ENCODE results near the gene SFXN4. TPM values are rescaled to one million over a fixed set of nuclear protein-coding genes. Genes with fewer than 3 reads are reported as not detected.

SFXN4 gene
- total and polyA plus RNA-seq, 4 donors = 12.4 to 34.1 (median 24.1) TPM

DNA sequence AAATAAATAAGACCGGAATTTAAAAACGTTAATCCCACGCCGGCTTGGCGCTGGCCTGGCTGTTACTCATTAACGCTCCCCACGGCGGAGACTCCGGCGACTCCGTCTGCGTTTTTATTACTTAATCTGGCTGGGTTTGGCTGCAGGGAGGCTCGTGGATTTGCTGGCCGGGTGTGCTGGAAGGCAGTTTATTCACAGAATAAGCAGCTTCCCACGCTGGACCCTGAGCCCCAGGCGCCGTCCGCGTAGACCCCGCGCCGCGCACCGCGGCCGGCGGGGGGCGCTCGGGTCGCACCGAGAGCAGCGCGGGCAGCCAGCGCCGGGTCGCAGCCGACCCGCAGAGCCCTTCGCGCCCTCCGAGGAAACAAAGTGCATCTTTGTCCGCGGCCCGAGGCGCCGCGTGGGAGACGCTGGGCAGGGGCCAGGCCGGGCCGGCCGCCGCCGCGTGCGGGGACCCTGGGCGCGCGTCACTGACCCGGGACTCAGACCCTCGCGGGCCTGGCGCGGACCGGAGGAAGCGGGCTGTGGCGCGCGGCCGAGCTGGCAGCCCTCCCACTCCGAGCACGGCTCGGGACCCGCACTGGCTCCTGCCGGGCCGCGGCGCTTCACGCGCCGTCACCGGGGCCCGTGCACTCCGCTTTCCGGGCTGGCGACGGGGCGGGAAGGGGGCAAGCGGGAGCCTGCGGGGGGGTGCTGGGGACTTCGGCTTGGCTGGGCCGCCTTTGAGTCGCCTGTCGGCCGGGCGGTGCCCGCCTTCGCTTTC, 41.3 kb upstream of the SFXN4 start:
- Histone ChIP-seq H3K27me3 (ENCODE audit: control insufficient read depth in 4 of 4, insufficient read depth in 4 of 4, low read length in 3 of 4) (no peaks in the 10 kb centered on the region), H3K9ac (ENCODE audit: low read depth in 1 of 2, low read length in 2 of 2) (peak overlapping the region; percentile 68 to 69), H3K4me3 (ENCODE audit: low read depth in 1 of 3, low read length in 3 of 3) (peak overlapping the region; percentile 46 to 89 (median 54)), H3K4me1 (ENCODE audit: control insufficient read depth in 4 of 4, insufficient read depth in 4 of 4, low read length in 3 of 4) (peaks cover 0 to 30% (median 22%) of the 10 kb centered on the region in 4 donors), H3K27ac (ENCODE audit: low read depth in 1 of 2, low read length in 2 of 2) (peak overlapping the region; percentile 92 to 95), H3K36me3 (ENCODE audit: control insufficient read depth in 4 of 4, insufficient read depth in 3 of 4, low read depth in 1 of 4, low read length in 3 of 4) (no peaks in the 10 kb centered on the region), H3K9me3 (ENCODE audit: control insufficient read depth in 4 of 4, low read length in 3 of 4) (no peaks in the 10 kb centered on the region)
- under 1% methylated on average over 97 of the region's 97 CpGs for WGBS
- TF ChIP-seq EGR1 (IDR thresholded peaks at IDR 0.05; ENCODE audit: low read depth in 2 of 2) = no peak
- TF ChIP-seq, protein P1, sequence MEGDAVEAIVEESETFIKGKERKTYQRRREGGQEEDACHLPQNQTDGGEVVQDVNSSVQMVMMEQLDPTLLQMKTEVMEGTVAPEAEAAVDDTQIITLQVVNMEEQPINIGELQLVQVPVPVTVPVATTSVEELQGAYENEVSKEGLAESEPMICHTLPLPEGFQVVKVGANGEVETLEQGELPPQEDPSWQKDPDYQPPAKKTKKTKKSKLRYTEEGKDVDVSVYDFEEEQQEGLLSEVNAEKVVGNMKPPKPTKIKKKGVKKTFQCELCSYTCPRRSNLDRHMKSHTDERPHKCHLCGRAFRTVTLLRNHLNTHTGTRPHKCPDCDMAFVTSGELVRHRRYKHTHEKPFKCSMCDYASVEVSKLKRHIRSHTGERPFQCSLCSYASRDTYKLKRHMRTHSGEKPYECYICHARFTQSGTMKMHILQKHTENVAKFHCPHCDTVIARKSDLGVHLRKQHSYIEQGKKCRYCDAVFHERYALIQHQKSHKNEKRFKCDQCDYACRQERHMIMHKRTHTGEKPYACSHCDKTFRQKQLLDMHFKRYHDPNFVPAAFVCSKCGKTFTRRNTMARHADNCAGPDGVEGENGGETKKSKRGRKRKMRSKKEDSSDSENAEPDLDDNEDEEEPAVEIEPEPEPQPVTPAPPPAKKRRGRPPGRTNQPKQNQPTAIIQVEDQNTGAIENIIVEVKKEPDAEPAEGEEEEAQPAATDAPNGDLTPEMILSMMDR (IDR thresholded peaks at IDR 0.05; ENCODE audit: low read depth, low read length, missing input control) = peak; percentile 71
- TF ChIP-seq RAD21 (IDR thresholded peaks at IDR 0.05) = peak; percentile 7 to 18
- TF ChIP-seq, protein P2, sequence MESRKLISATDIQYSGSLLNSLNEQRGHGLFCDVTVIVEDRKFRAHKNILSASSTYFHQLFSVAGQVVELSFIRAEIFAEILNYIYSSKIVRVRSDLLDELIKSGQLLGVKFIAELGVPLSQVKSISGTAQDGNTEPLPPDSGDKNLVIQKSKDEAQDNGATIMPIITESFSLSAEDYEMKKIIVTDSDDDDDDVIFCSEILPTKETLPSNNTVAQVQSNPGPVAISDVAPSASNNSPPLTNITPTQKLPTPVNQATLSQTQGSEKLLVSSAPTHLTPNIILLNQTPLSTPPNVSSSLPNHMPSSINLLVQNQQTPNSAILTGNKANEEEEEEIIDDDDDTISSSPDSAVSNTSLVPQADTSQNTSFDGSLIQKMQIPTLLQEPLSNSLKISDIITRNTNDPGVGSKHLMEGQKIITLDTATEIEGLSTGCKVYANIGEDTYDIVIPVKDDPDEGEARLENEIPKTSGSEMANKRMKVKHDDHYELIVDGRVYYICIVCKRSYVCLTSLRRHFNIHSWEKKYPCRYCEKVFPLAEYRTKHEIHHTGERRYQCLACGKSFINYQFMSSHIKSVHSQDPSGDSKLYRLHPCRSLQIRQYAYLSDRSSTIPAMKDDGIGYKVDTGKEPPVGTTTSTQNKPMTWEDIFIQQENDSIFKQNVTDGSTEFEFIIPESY (IDR thresholded peaks at IDR 0.05) = no peak
- TF ChIP-seq HNF4A (conservative IDR thresholded peaks at IDR 0.05) = peak in 1 of 2 donors; percentile 9
- peak; percentile 78 for DNase-seq (ENCODE audit: low spot score)

DNA sequence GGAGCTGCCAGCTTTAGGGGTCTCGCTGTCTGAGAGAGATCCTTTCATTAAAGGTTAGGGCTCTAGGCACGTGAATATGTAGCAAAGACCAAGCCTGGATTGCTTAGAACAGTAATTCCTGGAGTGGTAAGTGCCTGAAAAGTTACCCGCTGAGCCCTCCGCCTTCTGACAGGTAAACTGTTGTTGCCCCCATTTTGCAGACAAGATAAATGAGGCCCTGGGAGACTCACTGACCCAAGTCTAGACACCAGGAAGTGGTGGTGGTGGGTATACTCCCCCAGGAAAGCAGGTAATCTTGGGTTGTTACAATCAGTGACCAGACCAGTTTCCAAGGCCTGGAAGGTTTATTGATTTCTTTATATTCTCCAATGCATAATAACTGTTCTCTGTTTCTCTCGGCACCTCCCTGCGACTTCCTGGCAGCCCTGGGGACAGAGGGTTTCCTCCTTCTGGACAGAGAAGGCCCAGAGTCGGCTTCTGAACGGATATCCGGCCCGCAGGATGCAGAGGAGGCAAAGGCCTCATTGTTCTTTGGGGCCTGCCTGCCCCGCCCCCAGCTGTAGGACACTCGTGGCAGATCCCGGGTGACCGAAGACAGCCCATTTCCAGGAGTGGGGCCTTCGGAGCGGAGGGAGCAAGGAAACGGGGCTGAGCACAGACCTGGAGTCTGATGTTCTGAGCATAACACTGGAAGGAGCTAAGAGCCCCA, 40.5 kb upstream of the SFXN4 start:
- peak overlapping the region; percentile 46 to 89 (median 54) for H3K4me3 ChIP-seq (ENCODE audit: low read depth in 1 of 3, low read length in 3 of 3)
- no peaks in the 10 kb centered on the region for H3K9me3 ChIP-seq (ENCODE audit: control insufficient read depth in 4 of 4, low read length in 3 of 4)
- H3K4me1 ChIP-seq (ENCODE audit: control insufficient read depth in 4 of 4, insufficient read depth in 4 of 4, low read length in 3 of 4) = peaks cover 0 to 30% (median 22%) of the 10 kb centered on the region in 4 donors
- TF ChIP-seq HNF4G (IDR thresholded peaks at IDR 0.05) = no peak
- TF ChIP-seq RXRA (IDR thresholded peaks at IDR 0.05) = no peak
- TF ChIP-seq RAD21 (IDR thresholded peaks at IDR 0.05) = peak in 1 of 2 donors; percentile 8
- peak; percentile 83 for TF ChIP-seq NR2F2 (IDR thresholded peaks at IDR 0.05)
- TF ChIP-seq FOXA1 (IDR thresholded peaks at IDR 0.05) = no peak
- peak; percentile 72 to 80 for TF ChIP-seq GABPA (IDR thresholded peaks at IDR 0.05 in 1 of 2, conservative IDR thresholded peaks at IDR 0.05 in 1 of 2)
- TF ChIP-seq SP1 (IDR thresholded peaks at IDR 0.05) = peak; percentile 63
- 33% methylated on average over 17 of the region's 17 CpGs for WGBS
- peak overlapping the region; percentile 68 to 69 for H3K9ac ChIP-seq (ENCODE audit: low read depth in 1 of 2, low read length in 2 of 2)
- H3K27me3 ChIP-seq (ENCODE audit: control insufficient read depth in 4 of 4, insufficient read depth in 4 of 4, low read length in 3 of 4) = no peaks in the 10 kb centered on the region
- H3K36me3 ChIP-seq (ENCODE audit: control insufficient read depth in 4 of 4, insufficient read depth in 3 of 4, low read depth in 1 of 4, low read length in 3 of 4) = no peaks in the 10 kb centered on the region
- H3K27ac ChIP-seq (ENCODE audit: low read depth in 1 of 2, low read length in 2 of 2) = peak overlapping the region; percentile 92 to 95
- peak; percentile 50 for DNase-seq (ENCODE audit: low spot score)

DNA sequence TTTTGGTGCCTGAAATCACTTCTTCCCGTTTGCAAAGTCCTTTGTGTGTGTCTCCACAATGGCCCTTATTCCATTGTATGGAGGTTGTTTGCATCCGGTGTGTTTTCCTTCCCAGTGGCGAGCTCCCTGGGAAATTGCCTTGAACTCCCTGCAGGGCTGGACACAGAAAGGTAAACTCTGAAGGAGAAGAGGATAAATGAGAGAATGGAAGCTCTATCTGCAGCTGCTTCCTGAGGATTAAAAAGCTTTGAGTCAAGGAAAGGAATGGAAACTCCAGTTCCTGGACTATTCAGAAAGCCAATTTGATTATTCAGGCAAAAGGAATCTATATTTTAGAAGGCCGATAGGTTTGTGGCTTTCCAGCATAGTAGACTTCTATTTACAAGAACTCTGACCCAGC, 37.5 kb upstream of the SFXN4 start:
- WGBS = 63% methylated on average over 4 of the region's 4 CpGs
- Histone ChIP-seq H3K27me3 (ENCODE audit: control insufficient read depth in 4 of 4, insufficient read depth in 4 of 4, low read length in 3 of 4) (no peaks in the 10 kb centered on the region), H3K4me3 (ENCODE audit: low read depth in 1 of 3, low read length in 3 of 3) (no peak overlapping the region), H3K27ac (ENCODE audit: low read depth in 1 of 2, low read length in 2 of 2) (no peak overlapping the region), H3K4me1 (ENCODE audit: control insufficient read depth in 4 of 4, insufficient read depth in 4 of 4, low read length in 3 of 4) (peaks cover 0 to 13% (median 10%) of the 10 kb centered on the region in 4 donors), H3K36me3 (ENCODE audit: control insufficient read depth in 4 of 4, insufficient read depth in 3 of 4, low read depth in 1 of 4, low read length in 3 of 4) (no peaks in the 10 kb centered on the region), H3K9me3 (ENCODE audit: control insufficient read depth in 4 of 4, low read length in 3 of 4) (no peaks in the 10 kb centered on the region), H3K9ac (ENCODE audit: low read depth in 1 of 2, low read length in 2 of 2) (no peak overlapping the region)
- no peak for DNase-seq (ENCODE audit: low spot score)
- TF ChIP-seq FOXA2 (IDR thresholded peaks at IDR 0.05) (no peak), TAF1 (conservative IDR thresholded peaks at IDR 0.05) (no peak), GABPA (IDR thresholded peaks at IDR 0.05 in 1 of 2, conservative IDR thresholded peaks at IDR 0.05 in 1 of 2) (no peak), HNF4G (IDR thresholded peaks at IDR 0.05) (no peak), JUND (IDR thresholded peaks at IDR 0.05) (no peak), NR2F2 (IDR thresholded peaks at IDR 0.05) (no peak), FOXA1 (IDR thresholded peaks at IDR 0.05) (no peak)
- TF ChIP-seq, protein P3, sequence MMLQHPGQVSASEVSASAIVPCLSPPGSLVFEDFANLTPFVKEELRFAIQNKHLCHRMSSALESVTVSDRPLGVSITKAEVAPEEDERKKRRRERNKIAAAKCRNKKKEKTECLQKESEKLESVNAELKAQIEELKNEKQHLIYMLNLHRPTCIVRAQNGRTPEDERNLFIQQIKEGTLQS (IDR thresholded peaks at IDR 0.05) = no peak
- TF ChIP-seq, protein P2 (IDR thresholded peaks at IDR 0.05) = no peak
- TF ChIP-seq, protein P4, sequence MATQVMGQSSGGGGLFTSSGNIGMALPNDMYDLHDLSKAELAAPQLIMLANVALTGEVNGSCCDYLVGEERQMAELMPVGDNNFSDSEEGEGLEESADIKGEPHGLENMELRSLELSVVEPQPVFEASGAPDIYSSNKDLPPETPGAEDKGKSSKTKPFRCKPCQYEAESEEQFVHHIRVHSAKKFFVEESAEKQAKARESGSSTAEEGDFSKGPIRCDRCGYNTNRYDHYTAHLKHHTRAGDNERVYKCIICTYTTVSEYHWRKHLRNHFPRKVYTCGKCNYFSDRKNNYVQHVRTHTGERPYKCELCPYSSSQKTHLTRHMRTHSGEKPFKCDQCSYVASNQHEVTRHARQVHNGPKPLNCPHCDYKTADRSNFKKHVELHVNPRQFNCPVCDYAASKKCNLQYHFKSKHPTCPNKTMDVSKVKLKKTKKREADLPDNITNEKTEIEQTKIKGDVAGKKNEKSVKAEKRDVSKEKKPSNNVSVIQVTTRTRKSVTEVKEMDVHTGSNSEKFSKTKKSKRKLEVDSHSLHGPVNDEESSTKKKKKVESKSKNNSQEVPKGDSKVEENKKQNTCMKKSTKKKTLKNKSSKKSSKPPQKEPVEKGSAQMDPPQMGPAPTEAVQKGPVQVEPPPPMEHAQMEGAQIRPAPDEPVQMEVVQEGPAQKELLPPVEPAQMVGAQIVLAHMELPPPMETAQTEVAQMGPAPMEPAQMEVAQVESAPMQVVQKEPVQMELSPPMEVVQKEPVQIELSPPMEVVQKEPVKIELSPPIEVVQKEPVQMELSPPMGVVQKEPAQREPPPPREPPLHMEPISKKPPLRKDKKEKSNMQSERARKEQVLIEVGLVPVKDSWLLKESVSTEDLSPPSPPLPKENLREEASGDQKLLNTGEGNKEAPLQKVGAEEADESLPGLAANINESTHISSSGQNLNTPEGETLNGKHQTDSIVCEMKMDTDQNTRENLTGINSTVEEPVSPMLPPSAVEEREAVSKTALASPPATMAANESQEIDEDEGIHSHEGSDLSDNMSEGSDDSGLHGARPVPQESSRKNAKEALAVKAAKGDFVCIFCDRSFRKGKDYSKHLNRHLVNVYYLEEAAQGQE (IDR thresholded peaks at IDR 0.05) = no peak
